GM12878 (cell line): ENCODE measurements around the gene C1QTNF8. TPM values are rescaled to one million over a fixed set of nuclear protein-coding genes. Genes with fewer than 3 reads are reported as not detected.

ENCODE experiments used
- ATF3 ChIP-seq: IDR thresholded peaks from 2 replicates; pipeline ENCODE4 v1.6.1; 2011; ENCODE audit warnings: low read depth, mild to moderate bottlenecking, low read length, moderate library complexity, borderline replicate concordance; ENCODE audit errors: extremely low read depth
- EZH2 ChIP-seq: IDR thresholded peaks from 2 replicates; pipeline ENCODE4 v1.6.1; 2012; ENCODE audit warnings: low read depth, mild to moderate bottlenecking, control low read depth, inconsistent platforms, low read length, borderline replicate concordance; ENCODE audit not compliant: control insufficient read depth
- HCFC1 ChIP-seq: fragments of 150-350 bp; IDR thresholded peaks from 2 replicates; pipeline ENCODE4 v1.6.1; 2014; ENCODE audit warnings: low read length
- HDAC2 ChIP-seq: fragments of 200-600 bp; sonication (generic); IDR thresholded peaks from 2 replicates; pipeline ENCODE4 v1.6.1; 2017
- KDM1A ChIP-seq: fragments of 200-600 bp; sonication (generic); IDR thresholded peaks from 2 replicates; pipeline ENCODE4 v1.6.1; 2016; ENCODE audit warnings: borderline replicate concordance
- MYB ChIP-seq: fragments of 150-350 bp; IDR thresholded peaks from 2 replicates; pipeline ENCODE4 v1.6.1; 2014; ENCODE audit warnings: mild to moderate bottlenecking, low read depth, low read length, borderline replicate concordance
- NR2C2 ChIP-seq: IDR thresholded peaks from 2 replicates; pipeline ENCODE4 v1.6.1; 2011; ENCODE audit warnings: borderline replicate concordance, low read depth; ENCODE audit not compliant: control insufficient read depth, insufficient read length
- PKNOX1 ChIP-seq: fragments of 450-650 bp; IDR thresholded peaks from 2 replicates; pipeline ENCODE4 v1.6.1; 2016; ENCODE audit warnings: mild to moderate bottlenecking
- RAD21 ChIP-seq: IDR thresholded peaks from 2 replicates; pipeline ENCODE4 v1.6.1; 2011; ENCODE audit warnings: mild to moderate bottlenecking, low read depth, low read length, moderate library complexity; ENCODE audit not compliant: insufficient read depth
- SREBF1 ChIP-seq: IDR thresholded peaks from 2 replicates; pipeline ENCODE4 v1.6.1; 2012; ENCODE audit warnings: mild to moderate bottlenecking, low read length
- ZNF24 ChIP-seq: fragments of 450-650 bp; IDR thresholded peaks from 2 replicates; pipeline ENCODE4 v1.6.1; 2017; ENCODE audit warnings: antibody characterized with exemption, mild to moderate bottlenecking
- ZNF384 ChIP-seq: IDR thresholded peaks from 2 replicates; pipeline ENCODE4 v1.6.1; 2012; ENCODE audit warnings: low read depth, mild to moderate bottlenecking, low read length, improper control_type of control experiment, borderline replicate concordance
- polyA plus RNA-seq, 11 experiments: library from polyadenylated mRNA; depleted of rRNA in 4 of 11; unstranded in 6 of 11; stranded (reverse) in 5 of 11; fragments of >200 nt; fragmentation: Nextera tagmentation in 4 of 11; fragmentation: Illumina TruSeq in 1 of 11; extraction: Ambion mirVana in 4 of 11; extraction: Trizol in 1 of 11; gene quantifications; 1 replicate in 1 of 11; 2 replicates in 10 of 11; pipeline versions ENCODE4 v1.2.1 to v1.2.3, GENCODE V29; 2011 to 2016; ENCODE audit warnings: inconsistent platforms in 2 of 11, missing spikeins in 2 of 11, low read depth in 1 of 11
- total RNA-seq, 4 experiments: library from RNA; depleted of rRNA in 3 of 4; stranded (reverse); fragments of >200 nt in 3 of 4; fragmentation: Illumina TruSeq in 1 of 4; extraction: Trizol in 1 of 4; gene quantifications; 2 replicates each; pipeline versions ENCODE4 v1.2.1 to v1.2.3, GENCODE V29; 2013 to 2021

Gene C1QTNF8
- total and polyA plus RNA-seq, 10 of the 15 experiments (the other 5 are each of a cell fraction or from before 2014, with no cell fraction given) = not detected

GRCh38 chr16:1082952-1083675 lies 12.9 kb downstream of the C1QTNF8 start (continued):
- TF ChIP-seq ZNF384 = no peak
- TF ChIP-seq ZNF24 = no peak
- no peak for TF ChIP-seq ATF3
- no peak for TF ChIP-seq MYB
- no peak for TF ChIP-seq KDM1A
- TF ChIP-seq PKNOX1 = no peak
- TF ChIP-seq NR2C2 = no peak
- no peak for TF ChIP-seq HCFC1
- TF ChIP-seq SREBF1 = no peak
- no peak for TF ChIP-seq EZH2
- TF ChIP-seq RAD21 = no peak
- TF ChIP-seq HDAC2 = no peak
- TF ChIP-seq, all 136 proteins: peak for 0
